Upper lobe of left lung (tissue), 4 donors: ENCODE data around the gene WASF2.
"Not testable (repeated sequence)": the region's sequence is repeated elsewhere in the genome, so short reads cannot be mapped to it uniquely, and the experiment has no call there.

ENCODE experiments used
- CTCF ChIP-seq, 6 experiments: fragments of 450-650 bp in 4 of 6; fragments of 200-600 bp in 2 of 6; sonication (generic) in 2 of 6; IDR thresholded peaks; one replicate each; pipeline ENCODE4 v1.5.1; 2016 to 2019; ENCODE audit warnings: antibody characterized with exemption in 6 of 6
- EP300 ChIP-seq, 4 donors: sonication (generic); formaldehyde crosslinking; IDR thresholded peaks; one replicate each; pipeline ENCODE4 v1.5.1; 2017; ENCODE audit warnings: antibody characterized with exemption in 4 of 4, control low read depth in 2 of 4

- not testable (repeated sequence) for TF ChIP-seq CTCF, EP300 (IDR thresholded peaks at IDR 0.05)
These were observed 31.4 kb downstream of the WASF2 start for GRCh38 chr1:27458521-27458920.
